NCI-H1105 (cell line): ENCODE measurements around the gene TRPM3.

ENCODE experiments used
- DNase-seq: peaks from one replicate; lab custom pipeline; 2025; lab: John Stamatoyannopoulos, UW

TRPM3 gene

DNA sequence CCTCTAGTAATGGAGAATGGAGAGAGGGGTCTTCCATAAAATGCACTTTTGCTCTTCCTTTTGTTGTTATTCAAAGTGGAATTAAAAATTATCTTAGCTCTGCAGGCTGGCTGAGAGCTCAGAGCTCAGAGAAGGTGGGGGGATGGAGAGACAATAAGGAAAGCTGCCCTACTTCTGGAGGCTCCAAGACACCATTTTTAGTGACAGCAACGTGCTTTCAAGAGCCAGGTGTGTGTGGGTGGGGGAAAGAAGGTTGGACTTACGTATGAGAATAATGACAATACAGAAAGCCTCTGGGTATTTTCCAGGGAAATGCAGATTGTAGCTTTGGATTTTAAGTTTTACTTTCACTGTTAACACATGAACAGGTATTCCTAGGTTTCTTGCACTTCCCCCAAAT is 173.9 kb downstream of the TRPM3 start:
- no peak for DNase-seq

DNA sequence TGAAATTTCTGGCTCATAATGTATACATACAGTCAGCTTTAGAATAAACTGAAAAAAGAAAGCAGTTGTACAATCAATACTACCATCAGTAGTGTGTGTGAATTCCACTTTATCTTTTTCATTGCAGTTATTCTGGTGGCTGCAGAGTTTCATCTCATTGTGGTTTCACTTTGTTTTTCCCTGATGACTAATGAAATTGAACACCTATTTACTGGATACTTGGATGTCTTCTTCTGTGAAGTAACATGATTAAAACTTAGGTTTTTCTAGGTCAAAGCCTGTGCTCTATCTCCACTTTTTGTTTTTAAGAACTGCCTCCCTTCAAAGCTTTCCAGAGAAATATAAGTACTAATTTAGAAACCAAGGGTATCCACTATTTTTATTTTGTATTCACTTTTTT is 174.3 kb downstream of the TRPM3 start:
- no peak for DNase-seq

DNA sequence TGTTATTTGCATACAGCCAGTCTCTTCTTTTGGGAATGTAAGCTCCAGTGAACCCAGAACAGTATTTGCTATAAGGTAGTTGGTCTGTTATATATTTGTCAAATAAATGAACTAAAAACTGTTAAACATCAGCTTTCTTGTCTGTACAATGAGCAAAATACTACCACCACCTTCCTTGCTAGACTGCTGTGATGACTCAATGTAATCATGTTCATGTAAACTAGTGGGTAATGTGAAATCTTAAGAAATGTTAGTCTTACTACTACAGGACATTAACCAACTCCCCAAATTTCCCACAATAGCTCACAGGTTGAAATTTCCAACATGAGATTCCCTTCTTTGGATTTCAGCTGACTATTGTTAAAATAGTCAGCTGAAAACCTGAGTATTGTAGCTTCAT is 176.1 kb downstream of the TRPM3 start:
- DNase-seq = no peak

DNA sequence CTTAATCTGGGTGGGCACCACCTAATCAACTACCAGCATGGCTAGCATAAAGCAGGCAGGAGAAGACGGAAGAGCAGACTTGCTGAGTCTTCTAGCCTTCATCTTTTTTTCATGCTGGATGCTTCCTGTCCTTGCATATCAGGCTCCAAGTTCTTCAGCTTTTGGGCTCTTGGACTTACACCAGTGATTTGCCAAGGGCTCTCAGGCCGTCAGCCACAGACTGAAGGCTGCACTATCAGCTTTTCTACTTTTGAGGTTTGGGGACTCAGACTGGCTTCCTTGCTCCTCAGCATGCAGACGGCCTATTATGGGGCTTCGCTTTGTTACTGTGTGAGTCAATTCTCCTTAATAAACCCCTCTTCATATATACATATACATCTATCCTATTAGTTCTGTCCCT is 180.2 kb downstream of the TRPM3 start:
- DNase-seq = no peak

DNA sequence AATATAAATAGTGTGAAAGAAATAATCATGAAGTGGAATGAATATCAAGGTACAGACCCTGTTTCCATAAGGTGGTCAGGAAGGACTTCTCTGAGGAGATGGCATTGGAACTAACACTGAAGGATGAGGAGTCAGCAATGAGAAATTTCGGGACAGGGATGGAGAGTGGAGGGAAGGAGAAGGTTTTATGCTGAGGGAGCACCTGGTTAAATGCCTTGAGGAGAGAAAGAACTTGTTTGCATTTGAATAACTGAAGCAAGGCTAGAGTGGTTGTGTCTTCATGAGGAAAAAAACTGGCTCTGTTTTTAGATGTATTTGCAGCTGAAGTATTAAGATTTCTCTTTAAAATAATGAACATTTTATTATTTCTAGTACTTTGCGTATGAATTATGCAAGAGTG is 180.8 kb downstream of the TRPM3 start:
- DNase-seq = no peak

DNA sequence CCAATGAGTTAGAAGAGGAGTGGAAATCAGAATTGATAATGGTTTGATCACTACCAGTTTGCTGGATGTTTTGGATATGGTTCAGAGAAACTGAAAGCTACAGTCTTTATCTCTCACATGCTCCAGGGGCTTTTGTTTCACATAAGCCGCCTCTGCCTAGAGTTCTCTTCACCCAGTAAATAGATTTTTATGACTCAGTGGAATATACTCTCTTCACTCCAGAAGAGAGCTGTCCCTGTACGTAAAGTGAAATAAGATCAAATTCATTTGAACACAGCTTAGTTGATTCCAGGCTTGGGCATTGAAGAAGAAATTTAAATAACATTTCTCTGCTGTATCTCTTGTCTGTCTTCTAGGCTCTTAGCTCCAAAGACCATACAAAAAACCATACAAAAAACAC is 184.9 kb downstream of the TRPM3 start:
- DNase-seq = no peak

DNA sequence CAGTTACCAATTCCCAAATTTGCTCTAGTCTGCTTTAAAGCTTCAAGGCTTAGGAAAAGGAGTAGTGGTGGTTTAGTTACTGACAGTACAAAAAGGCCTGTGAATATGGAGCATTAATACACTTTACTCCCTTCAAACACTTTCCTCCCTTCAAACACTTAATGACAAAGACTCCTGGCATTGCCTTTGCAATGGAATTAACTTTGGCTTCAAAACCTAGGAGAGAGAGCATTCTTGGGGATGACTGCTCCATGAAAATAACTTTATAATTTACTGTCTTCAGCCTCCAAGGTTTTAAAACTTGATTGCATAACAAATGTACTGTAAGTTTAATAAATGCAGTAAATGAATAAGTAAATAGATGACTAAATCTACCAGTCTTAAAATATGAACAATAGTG is 185.6 kb downstream of the TRPM3 start:
- DNase-seq = no peak

DNA sequence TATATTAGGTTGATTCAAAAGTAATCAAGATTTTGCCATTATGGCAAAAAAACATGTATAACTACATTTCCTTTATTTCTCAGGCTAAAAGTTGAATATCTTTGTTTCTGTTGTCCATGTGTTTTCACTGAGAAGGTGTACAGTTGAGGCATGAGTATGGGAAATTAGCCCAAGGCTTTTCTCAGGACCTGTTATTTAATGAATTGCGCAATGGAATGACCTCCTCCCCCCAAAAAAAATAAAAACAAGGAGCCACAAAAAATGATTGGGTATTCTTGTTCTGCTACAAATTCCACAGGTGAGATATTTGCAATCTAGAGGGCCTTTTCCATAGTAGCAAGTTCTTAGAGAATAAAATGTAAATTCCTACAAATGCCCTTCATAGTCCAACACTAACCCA is 186.8 kb downstream of the TRPM3 start:
- DNase-seq = no peak

DNA sequence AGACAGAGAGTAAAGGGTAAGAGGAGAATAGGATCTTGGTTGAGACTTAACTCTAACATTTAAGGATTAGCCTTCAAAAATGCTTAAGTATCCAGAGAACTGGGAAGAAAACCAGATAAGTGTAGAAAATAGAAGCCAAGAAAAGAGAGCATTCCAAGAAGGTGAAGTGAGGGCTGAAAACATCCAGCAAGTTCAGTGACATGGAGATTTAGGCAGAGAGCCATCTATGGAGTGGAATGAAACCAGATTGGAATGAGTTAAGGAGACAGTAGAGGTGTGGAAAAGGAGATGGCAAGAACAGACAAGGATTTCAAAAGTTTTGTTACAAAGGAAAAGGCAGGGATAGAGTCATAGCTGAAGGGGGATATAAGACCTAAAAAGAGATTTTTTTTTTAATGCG is 188.1 kb downstream of the TRPM3 start:
- DNase-seq = no peak

DNA sequence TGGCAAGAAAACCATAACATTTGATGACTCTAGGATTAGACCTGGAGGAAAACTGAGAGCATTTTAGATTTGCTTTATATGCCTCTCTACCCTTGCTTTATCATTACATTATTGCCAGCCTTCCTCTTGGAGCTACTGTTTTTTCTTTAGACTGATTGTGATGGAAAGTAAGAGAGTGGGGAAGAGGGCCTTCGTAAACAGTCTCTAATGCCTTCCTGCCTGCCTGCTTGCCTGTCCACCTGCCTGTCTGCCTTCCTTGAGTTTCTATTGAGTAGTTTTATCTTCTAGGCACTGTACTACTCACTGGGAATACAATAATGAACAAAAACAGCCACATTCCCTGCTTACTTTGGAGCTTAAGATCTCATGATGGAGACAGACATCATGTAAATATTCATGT is 189.3 kb downstream of the TRPM3 start:
- no peak for DNase-seq

DNA sequence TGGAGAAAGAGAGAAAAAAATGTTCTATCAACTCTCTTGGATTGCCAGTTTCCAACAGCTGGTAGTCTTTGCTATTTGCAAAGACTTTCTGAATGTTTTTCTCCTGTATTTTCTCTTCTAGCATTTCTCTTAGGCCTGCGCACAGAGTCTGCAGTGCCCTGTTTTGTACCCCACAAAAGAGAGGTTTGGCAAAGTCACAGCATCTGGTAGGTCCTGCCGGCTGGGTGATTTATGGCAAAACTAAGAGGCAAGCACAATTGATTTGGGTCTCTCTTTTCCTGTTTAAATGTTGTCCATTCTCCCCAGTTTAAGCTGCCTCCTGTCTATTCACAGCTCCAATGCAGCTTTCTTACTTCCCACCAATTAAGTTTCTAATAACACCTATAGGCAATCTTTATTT is 193.9 kb downstream of the TRPM3 start:
- no peak for DNase-seq

DNA sequence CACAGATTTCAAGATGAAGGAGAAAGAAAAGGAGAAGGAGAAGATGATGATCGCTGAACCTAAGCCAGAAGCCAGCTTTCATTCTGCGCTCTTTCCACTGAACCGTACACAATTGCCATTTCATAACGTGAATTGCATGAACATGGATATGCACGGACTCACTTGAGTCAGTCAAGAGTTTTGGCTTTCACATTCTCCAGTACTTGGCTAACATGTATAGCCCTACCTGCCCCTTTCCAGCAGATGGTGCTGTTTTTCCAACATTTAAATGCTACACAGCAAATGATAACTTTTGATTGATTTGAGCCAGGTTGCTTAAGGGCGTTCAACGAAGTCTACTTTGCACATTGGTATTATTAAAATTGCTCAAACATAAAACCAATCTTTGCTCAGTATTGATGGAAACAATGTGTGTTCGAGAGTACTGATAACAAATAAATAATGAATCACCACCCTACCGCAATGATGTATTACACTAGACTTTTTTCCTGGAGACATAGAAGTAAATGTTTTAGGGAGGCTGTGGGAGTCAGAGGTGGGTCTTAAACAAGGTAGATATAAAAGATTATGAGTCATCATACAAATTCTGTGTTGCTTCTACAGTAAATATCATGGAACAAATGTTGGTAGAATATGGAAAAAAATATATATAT is 196.4 kb downstream of the TRPM3 start:
- peak; percentile 63 for DNase-seq

DNA sequence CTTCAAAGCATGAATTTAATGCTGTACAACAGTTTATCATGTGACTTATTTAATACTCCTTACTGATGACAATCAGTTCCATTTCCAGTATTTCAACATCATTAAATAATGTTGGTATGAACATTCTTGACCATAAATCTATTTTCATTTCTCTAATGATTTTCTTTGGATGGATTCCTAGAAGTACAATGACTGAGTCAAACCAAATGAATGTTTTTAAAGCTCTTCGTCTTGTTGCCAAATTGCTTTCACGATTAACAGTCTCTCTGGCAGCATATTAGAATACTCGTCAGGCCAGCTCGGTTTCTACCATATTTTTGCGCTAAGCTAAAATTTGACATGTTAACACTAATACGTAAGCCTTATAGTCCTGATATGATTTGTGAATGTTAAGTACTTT is 197.0 kb downstream of the TRPM3 start:
- DNase-seq = no peak

DNA sequence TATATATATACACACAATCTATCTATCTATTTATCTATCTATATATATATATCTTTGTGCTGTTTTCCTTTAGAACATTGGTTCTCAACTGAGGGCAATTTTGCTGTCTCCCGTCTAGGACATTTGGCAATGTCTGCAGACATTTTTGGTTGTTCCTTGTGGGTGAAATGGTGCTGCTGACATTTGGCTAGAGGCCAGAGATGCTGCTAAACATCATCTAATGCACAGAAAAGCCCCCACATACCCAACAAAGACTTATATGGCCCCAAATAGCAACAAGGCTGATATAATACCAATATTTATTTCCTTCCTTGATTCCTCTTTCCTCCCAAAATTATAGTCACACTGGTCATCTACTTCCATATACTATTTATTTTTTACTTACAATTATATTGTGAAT is 197.5 kb downstream of the TRPM3 start:
- no peak for DNase-seq

DNA sequence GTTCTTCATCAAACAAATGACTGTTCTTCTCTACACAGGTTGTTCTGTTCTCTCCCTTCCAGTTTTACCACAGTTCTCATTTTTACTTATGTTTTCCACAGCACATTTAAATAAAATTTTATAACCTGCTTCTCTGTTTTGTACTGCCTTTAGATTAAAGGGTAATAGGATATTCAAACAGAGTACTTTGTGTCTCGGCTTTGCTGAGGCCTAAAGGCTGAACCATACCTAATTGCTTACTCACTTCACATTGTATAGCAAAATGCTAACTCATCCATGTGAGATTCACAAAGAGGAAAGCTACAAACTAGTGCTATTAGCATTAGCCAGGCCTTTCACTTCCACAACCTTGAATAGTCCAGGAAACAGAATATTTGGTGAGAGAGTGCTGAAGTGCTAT is 200.3 kb downstream of the TRPM3 start:
- DNase-seq = no peak

DNA sequence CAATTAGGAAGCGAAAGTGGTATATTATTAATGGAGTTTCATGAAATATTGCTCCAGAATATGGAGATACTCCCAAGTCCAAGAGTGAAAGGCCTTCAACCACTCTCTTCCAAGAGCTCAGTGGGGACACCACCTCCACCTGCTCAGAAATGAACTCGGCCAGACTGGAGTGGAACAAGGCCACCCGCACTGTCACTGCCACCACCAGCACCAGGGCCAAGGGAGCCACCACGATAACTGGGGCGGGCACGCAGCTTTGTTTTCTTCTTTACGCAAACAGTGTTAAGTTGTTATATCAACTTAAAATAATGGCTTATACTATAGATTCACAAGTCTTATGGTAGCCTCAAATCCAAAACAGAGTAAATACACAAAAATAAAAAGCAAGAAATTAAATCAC is 204.1 kb downstream of the TRPM3 start:
- DNase-seq = no peak

DNA sequence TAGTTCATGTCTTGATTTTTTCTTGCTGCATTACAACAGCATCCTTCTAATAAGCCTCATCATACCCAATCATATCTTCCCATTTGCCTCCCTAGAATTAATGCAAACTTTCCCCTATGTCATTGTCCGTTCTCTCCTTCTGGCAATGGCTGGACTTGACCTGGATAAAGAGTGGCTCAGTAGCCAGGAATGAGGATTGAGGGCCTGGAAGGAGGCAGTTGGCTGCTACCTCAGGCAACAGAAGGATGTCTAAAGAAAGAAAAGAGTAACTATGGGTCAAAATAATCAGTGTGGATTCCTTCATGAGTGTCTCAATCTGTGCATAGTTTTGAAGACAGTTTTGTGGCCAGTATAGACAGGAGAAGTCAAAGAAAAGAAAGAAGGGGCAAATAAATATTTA is 209.6 kb downstream of the TRPM3 start:
- no peak for DNase-seq

DNA sequence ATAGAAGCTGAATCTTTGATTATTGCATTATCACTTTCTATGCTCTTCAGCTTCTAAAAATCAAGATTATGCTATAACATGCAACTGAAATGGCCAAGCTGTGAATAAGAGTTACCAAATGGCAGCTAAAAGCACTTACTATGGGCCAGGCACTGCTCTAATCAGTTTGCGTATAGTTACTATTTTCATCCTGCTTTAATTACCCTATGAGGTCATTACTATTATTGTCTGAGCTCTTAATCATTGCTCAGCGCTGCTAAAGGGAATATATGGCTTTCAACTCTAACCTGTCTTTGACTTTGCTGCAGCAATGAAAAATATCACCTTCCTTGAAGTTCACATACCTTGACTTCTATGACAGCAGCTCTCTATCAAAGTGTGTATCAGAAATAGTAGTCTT is 210.8 kb downstream of the TRPM3 start:
- DNase-seq = no peak

DNA sequence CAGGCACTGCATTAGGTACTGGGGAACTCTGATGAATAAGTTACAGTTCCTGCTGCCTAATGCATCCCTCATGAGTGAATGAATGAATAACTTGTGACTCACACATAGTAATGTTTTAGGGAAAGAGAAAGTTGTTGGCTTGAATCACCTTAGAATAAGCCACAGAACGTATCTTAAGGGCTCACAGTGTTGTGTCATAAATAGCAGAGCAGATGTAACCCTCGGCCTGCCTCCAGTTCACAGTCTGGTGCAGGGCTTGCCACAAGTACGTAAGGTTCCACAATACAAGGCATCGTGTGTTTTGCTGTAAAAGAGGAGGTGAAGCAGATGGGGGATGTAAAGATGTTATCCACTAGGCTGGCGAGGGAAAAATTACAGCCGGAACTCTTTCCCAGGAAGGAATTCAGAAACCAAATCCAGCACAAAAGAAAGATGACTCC is 218.7 kb downstream of the TRPM3 start:
- DNase-seq = no peak

DNA sequence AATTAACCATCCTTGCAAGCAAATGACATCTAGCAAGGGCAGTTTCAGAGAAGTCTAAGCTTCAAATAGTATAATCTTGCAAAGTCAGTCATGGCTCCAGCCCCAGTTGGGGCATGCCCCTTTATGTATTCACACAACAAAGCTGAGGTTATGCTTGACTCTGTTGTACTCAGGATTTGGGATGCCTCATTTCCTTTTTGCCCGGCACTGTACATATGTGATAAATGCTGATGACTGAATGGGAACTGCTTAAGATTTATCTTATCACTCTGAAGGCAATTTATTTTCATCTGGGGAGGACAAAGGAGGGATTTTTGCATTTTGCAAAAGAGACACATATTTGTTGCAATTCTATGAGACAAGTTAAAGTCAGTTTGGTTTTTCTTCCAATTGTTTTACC is 219.2 kb downstream of the TRPM3 start:
- DNase-seq = no peak

DNA sequence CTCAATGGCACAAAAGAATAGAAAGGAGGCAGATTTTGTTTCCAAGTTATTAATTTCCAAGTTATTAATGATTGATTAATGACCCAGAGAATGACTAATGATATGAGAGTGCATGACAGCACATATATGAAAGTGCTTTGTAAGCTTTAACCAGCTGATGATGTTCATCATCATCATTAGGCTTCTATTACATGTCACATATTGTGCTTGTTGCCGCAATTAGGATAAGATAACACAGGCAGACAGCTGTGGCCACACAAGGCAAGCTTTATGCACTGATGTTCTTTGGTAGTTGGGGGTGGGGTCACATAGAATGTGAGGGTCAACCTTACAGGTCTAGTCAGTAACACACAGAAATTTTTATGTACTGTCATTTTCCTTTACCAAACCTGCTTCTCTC is 219.7 kb downstream of the TRPM3 start:
- no peak for DNase-seq

DNA sequence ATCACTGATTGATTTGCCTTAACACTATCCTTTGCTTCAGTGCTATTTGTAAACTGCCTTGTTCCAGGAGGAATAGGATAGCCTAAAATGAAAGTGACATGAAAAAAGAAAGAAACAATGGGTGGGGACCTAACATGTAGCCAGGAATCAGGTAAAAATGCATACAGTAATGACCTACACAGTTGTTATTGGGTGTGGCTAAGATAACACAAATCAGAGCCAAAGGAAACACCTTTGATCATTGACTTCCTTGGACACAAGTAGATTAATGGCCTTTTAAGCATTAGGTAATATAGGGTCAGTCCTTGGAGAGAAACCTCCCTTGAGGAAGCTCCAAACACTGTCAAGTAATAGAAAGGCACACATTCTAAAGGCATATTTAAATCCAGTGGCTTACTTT is 220.4 kb downstream of the TRPM3 start:
- no peak for DNase-seq

DNA sequence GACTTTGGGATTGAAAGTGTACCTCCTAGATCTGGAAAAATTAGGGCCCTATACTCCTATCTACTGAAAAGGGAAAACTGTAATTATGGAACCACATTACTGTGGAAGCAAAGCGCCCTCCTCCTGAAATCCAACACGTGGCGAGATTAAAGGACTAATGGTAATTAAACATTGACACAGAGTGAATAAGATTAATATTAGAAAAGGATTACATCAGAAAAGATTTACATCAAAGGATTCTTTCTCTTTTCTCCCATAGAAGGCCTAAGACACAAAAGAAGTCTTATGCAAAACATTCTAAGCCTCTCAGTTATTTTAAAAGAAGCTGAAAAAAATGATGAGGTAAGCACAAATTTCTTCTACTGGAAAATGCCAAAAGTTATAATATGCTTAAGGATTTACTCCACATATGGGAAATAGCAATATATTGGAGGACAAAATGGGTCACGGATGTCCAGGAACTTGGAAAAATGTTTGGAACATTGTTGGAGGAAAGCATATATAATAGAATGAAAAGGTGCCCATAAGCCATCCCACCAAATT is 227.8 kb downstream of the TRPM3 start:
- DNase-seq = no peak

DNA sequence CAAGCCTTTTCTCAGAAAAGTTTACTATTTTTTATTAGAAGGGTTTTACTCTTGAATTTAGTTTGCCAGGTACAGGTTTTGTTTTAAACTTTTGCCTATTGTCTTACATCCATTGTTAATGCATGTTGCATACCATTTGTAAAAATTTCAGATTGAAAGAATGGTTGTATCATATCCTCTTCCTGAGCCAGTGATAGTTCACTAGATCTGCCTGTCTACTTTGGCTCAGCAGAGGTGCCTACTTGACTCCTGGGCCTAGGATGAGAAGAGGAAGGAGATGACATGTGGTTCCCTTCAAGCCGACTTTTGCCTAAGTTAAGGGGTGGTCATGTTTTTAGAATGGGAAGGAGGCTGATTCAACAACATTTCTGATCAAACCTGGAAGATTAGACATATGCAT is 232.9 kb downstream of the TRPM3 start:
- DNase-seq = no peak

DNA sequence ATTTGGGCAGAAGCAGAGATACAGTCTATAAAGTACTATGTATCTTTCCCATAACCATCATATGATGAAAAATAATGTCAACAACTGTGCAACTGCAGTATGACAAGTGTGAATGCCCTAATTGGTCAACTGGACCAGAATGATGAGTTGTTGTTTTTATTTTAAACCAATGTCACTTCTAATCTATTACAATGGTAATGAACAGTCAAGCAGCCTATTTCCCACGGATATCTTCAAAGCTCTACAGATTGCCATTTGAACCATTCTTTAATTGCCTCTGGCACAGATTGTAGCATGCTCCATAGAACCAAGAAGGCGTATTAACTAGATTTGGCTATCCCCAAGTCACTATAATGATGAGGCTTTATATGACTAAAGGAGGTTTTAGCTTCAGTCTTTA is 233.6 kb downstream of the TRPM3 start:
- DNase-seq = no peak
